GM18873 (cell line): ENCODE measurements around the gene CYP2S1.

Experiments
- ATAC-seq: cut with Tn5 transposase; IDR thresholded peaks from one replicate; pipeline ENCODE4 v1.9.1; 2021; ENCODE audit warnings: mild to moderate bottlenecking, moderate library complexity, moderate number of reproducible peaks; ENCODE audit not compliant: unreplicated experiment, low FRiP score

CYP2S1 gene

GRCh38 chr19:41253660-41254059 lies 60.6 kb downstream of the CYP2S1 start:
- no peak for ATAC-seq

- ATAC-seq: no peak
Measured at GRCh38 chr19:41255171-41255570, 62.2 kb downstream of the CYP2S1 start.
